SK-N-SH treated with all-trans-retinoic acid at 6 μM for 48 hours (cell line): ENCODE data around the gene EXD3.

Source experiments
- ARNTL ChIP-seq: fragments of 450-650 bp; formaldehyde crosslinking; IDR thresholded peaks from 2 replicates; pipeline ENCODE4 v1.5.0; 2020; ENCODE audit warnings: low read depth, mild to moderate bottlenecking, moderate library complexity, borderline replicate concordance
- CSRNP3 ChIP-seq: fragments of 250-450 bp; sonication (Bioruptor Pico); IDR thresholded peaks from 2 replicates; pipeline ENCODE4 v1.5.1; 2021; ENCODE audit warnings: mild to moderate bottlenecking, moderate library complexity
- ESRRG ChIP-seq: fragments of 250-450 bp; sonication (Bioruptor Pico); IDR thresholded peaks from 2 replicates; pipeline ENCODE4 v1.6.1; 2021; ENCODE audit warnings: mild to moderate bottlenecking
- GLIS3 ChIP-seq: fragments of 250-450 bp; sonication (Bioruptor Pico); IDR thresholded peaks from 2 replicates; pipeline ENCODE4 v1.5.0; 2020; ENCODE audit warnings: mild to moderate bottlenecking, moderate library complexity
- OSR1 ChIP-seq: fragments of 250-450 bp; sonication (Bioruptor Pico); IDR thresholded peaks from 2 replicates; pipeline ENCODE4 v1.8.0; 2022; ENCODE audit warnings: moderate library complexity, mild to moderate bottlenecking, inconsistent platforms
- PATZ1 ChIP-seq: fragments of 250-450 bp; sonication (Bioruptor Pico); IDR thresholded peaks from 2 replicates; pipeline ENCODE4 v1.8.0; 2020; ENCODE audit warnings: mild to moderate bottlenecking, moderate library complexity, borderline replicate concordance
- PPARA ChIP-seq: fragments of 250-450 bp; sonication (Bioruptor Pico); IDR thresholded peaks from 2 replicates; pipeline ENCODE4 v1.5.0; 2020; ENCODE audit warnings: mild to moderate bottlenecking, borderline replicate concordance
- RARB ChIP-seq: fragments of 250-450 bp; sonication (Bioruptor Pico); IDR thresholded peaks from 2 replicates; pipeline ENCODE4 v1.8.0; 2021; ENCODE audit warnings: mild to moderate bottlenecking, moderate library complexity
- ZC3H10 ChIP-seq: fragments of 250-450 bp; sonication (Bioruptor Pico); IDR thresholded peaks from 2 replicates; pipeline ENCODE4 v1.5.1; 2021; ENCODE audit warnings: mild to moderate bottlenecking, moderate library complexity
- ZFP30 ChIP-seq: fragments of 450-650 bp; formaldehyde crosslinking; IDR thresholded peaks from 2 replicates; pipeline ENCODE4 v1.5.0; 2022; ENCODE audit warnings: mild to moderate bottlenecking, moderate library complexity
- ZNF8 ChIP-seq: fragments of 450-650 bp; formaldehyde crosslinking; IDR thresholded peaks from 2 replicates; pipeline ENCODE4 v1.5.0; 2020; ENCODE audit warnings: mild to moderate bottlenecking, moderate library complexity

GRCh38 chr9:137296670-137297664 lies 126.0 kb downstream of the EXD3 start:
- TF ChIP-seq PPARA (CRISPR knock-in tag) (no peak), CSRNP3 (CRISPR knock-in tag) (no peak), GLIS3 (no peak), ESRRG (no peak), PATZ1 (no peak), ZFP30 (CRISPR knock-in tag) (no peak), ARNTL (CRISPR knock-in tag) (no peak), OSR1 (CRISPR knock-in tag) (no peak), ZNF8 (CRISPR knock-in tag) (no peak), RARB (CRISPR knock-in tag) (no peak), ZC3H10 (CRISPR knock-in tag) (no peak)
